K562 (cell line): ENCODE results near the gene APOC1. TPM values are rescaled to one million over a fixed set of nuclear protein-coding genes. Genes with fewer than 3 reads are reported as not detected.

Experiments
- ETV6 ChIP-seq, 3 experiments: fragments of 150-350 bp in 1 of 3; sonication (generic) in 1 of 3; formaldehyde crosslinking in 1 of 3; IDR thresholded peaks; 2 replicates each; pipeline versions ENCODE4 v1.6.1 to v1.8.0; 2014 to 2022; ENCODE audit warnings: borderline replicate concordance in 2 of 3, low read depth in 2 of 3, antibody characterized with exemption in 1 of 3, low read length in 1 of 3, mild to moderate bottlenecking in 1 of 3, missing genetic modification reagents in 1 of 3
- GTF2E2 ChIP-seq: fragments of 200-800 bp; sonication (Bioruptor generic); IDR thresholded peaks from 2 replicates; pipeline ENCODE4 v1.6.1; 2016; ENCODE audit warnings: missing genetic modification characterization, missing compliant biosample characterization
- LEF1 ChIP-seq: fragments of 450-650 bp; IDR thresholded peaks from 2 replicates; pipeline ENCODE4 v1.6.1; 2016; ENCODE audit warnings: mild to moderate bottlenecking
- MYNN ChIP-seq, 2 experiments: sonication (generic); formaldehyde crosslinking in 1 of 2; IDR thresholded peaks; 2 replicates each; pipeline versions ENCODE4 v1.5.0 to v1.6.1; 2016 to 2020; ENCODE audit warnings: antibody characterized with exemption in 1 of 2, missing genetic modification reagents in 1 of 2
- NCOA1 ChIP-seq: fragments of 450-650 bp; IDR thresholded peaks from 2 replicates; pipeline ENCODE4 v1.6.1; 2016; ENCODE audit warnings: low read depth
- NR1H2 ChIP-seq: sonication (generic); formaldehyde crosslinking; IDR thresholded peaks from 2 replicates; pipeline ENCODE4 v1.4.0; 2020; ENCODE audit warnings: mild to moderate bottlenecking, missing genetic modification reagents
- PKNOX1 ChIP-seq: fragments of 450-650 bp; IDR thresholded peaks from 2 replicates; pipeline ENCODE4 v1.6.1; 2016
- XRCC3 ChIP-seq: fragments of 450-650 bp; IDR thresholded peaks from 2 replicates; pipeline ENCODE4 v1.6.1; 2017; ENCODE audit warnings: mild to moderate bottlenecking, moderate library complexity
- XRCC4 ChIP-seq: IDR thresholded peaks from one replicate; pipeline ENCODE4 v1.6.1; 2011; ENCODE audit not compliant: insufficient read depth, insufficient read length; ENCODE audit errors: extremely low read depth
- ZNF184 ChIP-seq: sonication (generic); formaldehyde crosslinking; IDR thresholded peaks from 2 replicates; pipeline ENCODE4 v1.5.0; 2020; ENCODE audit warnings: missing genetic modification reagents
- ZNF24 ChIP-seq: fragments of 450-650 bp; IDR thresholded peaks from 2 replicates; pipeline ENCODE4 v1.6.1; 2016
- ZNF274 ChIP-seq: IDR thresholded peaks from 2 replicates; pipeline ENCODE4 v1.6.1; 2011; ENCODE audit warnings: low read depth, mild to moderate bottlenecking, low read length, moderate library complexity, borderline replicate concordance
- ZNF398 ChIP-seq: fragments of 250-450 bp; sonication (Bioruptor Pico); IDR thresholded peaks from 2 replicates; pipeline ENCODE4 v1.8.0; 2021; ENCODE audit warnings: moderate library complexity, mild to moderate bottlenecking, inconsistent platforms
- ZNF518B ChIP-seq: fragments of 250-450 bp; sonication (Bioruptor Pico); IDR thresholded peaks from 2 replicates; pipeline ENCODE4 v1.5.0; 2021; ENCODE audit warnings: mild to moderate bottlenecking, moderate library complexity
- ZSCAN29 ChIP-seq: fragments of 450-650 bp; IDR thresholded peaks from 2 replicates; pipeline ENCODE4 v1.6.1; 2017
- polyA plus RNA-seq, 8 experiments: library from polyadenylated mRNA; depleted of rRNA in 4 of 8; stranded (reverse) in 5 of 8; unstranded in 3 of 8; fragments of >200 nt; fragmentation: Nextera tagmentation in 2 of 8; fragmentation: Illumina TruSeq in 1 of 8; extraction: Ambion mirVana in 2 of 8; extraction: Trizol in 1 of 8; gene quantifications; 2 replicates each; pipeline versions ENCODE4 v1.2.1 to v1.2.3, GENCODE V29; 2011 to 2014; ENCODE audit warnings: inconsistent platforms in 1 of 8, missing spikeins in 1 of 8
- total RNA-seq, 7 experiments: library from RNA; depleted of rRNA in 6 of 7; stranded (reverse); fragments of >200 nt in 6 of 7; fragmentation: Illumina TruSeq in 2 of 7; extraction: Trizol in 2 of 7; gene quantifications; 2 replicates each; pipeline versions ENCODE4 v1.2.1 to v1.2.3, GENCODE V29; 2011 to 2021; ENCODE audit warnings: low replicate concordance in 1 of 7
- TF ChIP-seq, protein P1 (sequence below): fragments of 450-650 bp; IDR thresholded peaks from 2 replicates; pipeline ENCODE4 v1.7.0; 2016; ENCODE audit warnings: borderline replicate concordance

Gene APOC1
- total and polyA plus RNA-seq, 9 of the 15 experiments (the other 6 are each of a cell fraction or from before 2014, with no cell fraction given): 115 to 408 (median 220) TPM

DNA sequence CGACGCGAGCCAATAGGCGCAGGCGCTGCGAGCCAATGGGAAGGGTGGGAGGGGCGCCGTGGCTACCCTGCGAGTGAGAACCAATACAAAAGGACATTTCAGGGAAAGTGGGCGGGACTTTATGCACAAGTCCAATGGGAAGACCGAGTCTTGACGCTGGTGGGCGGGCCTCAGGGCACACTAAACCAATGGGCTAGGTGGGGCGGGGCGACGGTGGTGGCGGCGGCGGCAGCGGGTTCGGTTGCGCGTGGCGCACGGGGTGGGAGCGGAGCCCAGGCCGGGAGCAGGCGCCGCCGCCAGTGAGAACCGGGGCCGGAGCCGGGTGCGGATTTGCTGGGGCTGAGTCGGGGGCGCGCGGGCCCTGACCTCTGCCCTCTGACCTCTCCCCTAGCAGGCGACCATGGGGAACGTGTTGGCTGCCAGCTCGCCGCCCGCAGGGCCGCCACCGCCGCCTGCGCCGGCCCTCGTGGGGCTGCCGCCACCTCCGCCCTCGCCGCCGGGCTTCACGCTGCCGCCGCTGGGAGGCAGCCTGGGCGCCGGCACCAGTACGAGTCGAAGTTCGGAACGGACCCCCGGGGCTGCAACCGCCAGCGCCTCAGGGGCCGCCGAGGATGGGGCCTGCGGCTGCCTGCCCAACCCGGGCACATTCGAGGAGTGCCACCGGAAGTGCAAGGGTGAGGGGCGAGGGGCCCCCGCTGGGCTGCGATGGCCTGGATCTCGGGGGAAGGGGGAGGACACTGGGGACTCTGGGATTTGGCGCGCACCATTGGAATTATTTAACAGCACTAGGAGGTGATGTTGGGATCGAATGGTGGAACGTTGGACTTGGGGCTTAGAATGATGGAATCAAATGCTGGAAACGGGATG lies 23.2 kb upstream of the APOC1 start, which contains the start of gene TOMM40 (continued):
- TF ChIP-seq MYNN (IDR thresholded peaks at IDR 0.05): no peak
- no peak for TF ChIP-seq MYNN (CRISPR knock-in tag; IDR thresholded peaks at IDR 0.05)
- no peak for TF ChIP-seq ZSCAN29
- TF ChIP-seq ZNF274: no peak
- no peak for TF ChIP-seq ZNF398 (CRISPR knock-in tag)
- no peak for TF ChIP-seq ZNF184 (CRISPR knock-in tag)
- no peak for TF ChIP-seq PKNOX1
- no peak for TF ChIP-seq XRCC4
- no peak for TF ChIP-seq XRCC3
- no peak for TF ChIP-seq ZNF518B (CRISPR knock-in tag)
- TF ChIP-seq LEF1: no peak
- no peak for TF ChIP-seq NR1H2 (CRISPR knock-in tag)
- no peak for TF ChIP-seq ETV6 (IDR thresholded peaks at IDR 0.05; ENCODE audit: borderline replicate concordance in 1 of 2, low read depth in 2 of 2, low read length in 1 of 2)
- TF ChIP-seq ETV6 (CRISPR knock-in tag; IDR thresholded peaks at IDR 0.05; ENCODE audit: borderline replicate concordance): no peak
- TF ChIP-seq, protein P1, sequence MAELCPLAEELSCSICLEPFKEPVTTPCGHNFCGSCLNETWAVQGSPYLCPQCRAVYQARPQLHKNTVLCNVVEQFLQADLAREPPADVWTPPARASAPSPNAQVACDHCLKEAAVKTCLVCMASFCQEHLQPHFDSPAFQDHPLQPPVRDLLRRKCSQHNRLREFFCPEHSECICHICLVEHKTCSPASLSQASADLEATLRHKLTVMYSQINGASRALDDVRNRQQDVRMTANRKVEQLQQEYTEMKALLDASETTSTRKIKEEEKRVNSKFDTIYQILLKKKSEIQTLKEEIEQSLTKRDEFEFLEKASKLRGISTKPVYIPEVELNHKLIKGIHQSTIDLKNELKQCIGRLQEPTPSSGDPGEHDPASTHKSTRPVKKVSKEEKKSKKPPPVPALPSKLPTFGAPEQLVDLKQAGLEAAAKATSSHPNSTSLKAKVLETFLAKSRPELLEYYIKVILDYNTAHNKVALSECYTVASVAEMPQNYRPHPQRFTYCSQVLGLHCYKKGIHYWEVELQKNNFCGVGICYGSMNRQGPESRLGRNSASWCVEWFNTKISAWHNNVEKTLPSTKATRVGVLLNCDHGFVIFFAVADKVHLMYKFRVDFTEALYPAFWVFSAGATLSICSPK: no peak
- no peak for TF ChIP-seq GTF2E2 (tag)
- no peak for TF ChIP-seq NCOA1
- no peak for TF ChIP-seq ZNF24
